ENCODE results near the gene PTGIR.

DNA sequence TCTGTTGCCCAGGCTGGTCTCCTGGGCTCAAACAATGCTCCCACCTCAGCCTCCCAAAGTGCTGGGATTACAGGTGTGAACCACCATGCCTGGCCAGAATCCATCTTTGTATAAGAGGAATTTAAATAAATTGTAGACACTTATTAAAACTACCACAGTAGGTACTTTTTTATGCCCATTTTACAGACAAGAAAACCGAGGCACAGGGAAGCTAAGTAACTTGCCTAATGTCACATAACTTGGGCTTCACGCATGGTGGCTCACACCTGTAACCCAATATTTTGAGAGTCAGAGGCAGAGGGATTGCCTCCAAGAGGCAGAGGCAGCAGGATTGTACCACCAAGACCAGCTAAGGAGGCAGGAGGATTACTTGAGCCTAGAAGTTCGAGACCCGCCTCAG is 46.4 kb downstream of the PTGIR start:
- TF ChIP-seq POLR2A (IDR thresholded peaks at IDR 0.05): no peak
- TF ChIP-seq, protein P1, sequence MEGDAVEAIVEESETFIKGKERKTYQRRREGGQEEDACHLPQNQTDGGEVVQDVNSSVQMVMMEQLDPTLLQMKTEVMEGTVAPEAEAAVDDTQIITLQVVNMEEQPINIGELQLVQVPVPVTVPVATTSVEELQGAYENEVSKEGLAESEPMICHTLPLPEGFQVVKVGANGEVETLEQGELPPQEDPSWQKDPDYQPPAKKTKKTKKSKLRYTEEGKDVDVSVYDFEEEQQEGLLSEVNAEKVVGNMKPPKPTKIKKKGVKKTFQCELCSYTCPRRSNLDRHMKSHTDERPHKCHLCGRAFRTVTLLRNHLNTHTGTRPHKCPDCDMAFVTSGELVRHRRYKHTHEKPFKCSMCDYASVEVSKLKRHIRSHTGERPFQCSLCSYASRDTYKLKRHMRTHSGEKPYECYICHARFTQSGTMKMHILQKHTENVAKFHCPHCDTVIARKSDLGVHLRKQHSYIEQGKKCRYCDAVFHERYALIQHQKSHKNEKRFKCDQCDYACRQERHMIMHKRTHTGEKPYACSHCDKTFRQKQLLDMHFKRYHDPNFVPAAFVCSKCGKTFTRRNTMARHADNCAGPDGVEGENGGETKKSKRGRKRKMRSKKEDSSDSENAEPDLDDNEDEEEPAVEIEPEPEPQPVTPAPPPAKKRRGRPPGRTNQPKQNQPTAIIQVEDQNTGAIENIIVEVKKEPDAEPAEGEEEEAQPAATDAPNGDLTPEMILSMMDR (IDR thresholded peaks at IDR 0.05): no peak

All from heart left ventricle (tissue), 13 donors.